Chondrocyte (in vitro differentiated cells): Measurements from ENCODE around the gene FOXE3. TPM values are rescaled to one million over a fixed set of nuclear protein-coding genes. Genes with fewer than 3 reads are reported as not detected.

ENCODE experiments used
- DNase-seq: peaks from one replicate; pipeline ENCODE4 v3.0.0; 2021; ENCODE audit warnings: mixed read lengths, low spot score
- H3K27ac Mint-ChIP-seq: one replicate; pipeline ENCODE4 v1.8.0; 2021; ENCODE audit warnings: mild to moderate bottlenecking, moderate library complexity, mixed read lengths; ENCODE audit not compliant: unreplicated experiment
- H3K27me3 Mint-ChIP-seq: 2 replicates; pipeline ENCODE4 v1.8.0; 2021; ENCODE audit warnings: low read depth, mixed read lengths
- H3K36me3 Mint-ChIP-seq: 2 replicates; pipeline ENCODE4 v1.8.0; 2021; ENCODE audit warnings: low read depth, mixed read lengths
- H3K4me1 Mint-ChIP-seq: 2 replicates; pipeline ENCODE4 v1.8.0; 2021; ENCODE audit warnings: low read depth, mild to moderate bottlenecking, mixed read lengths
- H3K4me3 Mint-ChIP-seq: one replicate; pipeline ENCODE4 v1.8.0; 2021; ENCODE audit warnings: mild to moderate bottlenecking, moderate library complexity, mixed read lengths; ENCODE audit not compliant: unreplicated experiment
- H3K9me3 Mint-ChIP-seq: 2 replicates; pipeline ENCODE4 v1.8.0; 2021; ENCODE audit warnings: low read depth, mixed read lengths
- total RNA-seq: library from RNA; stranded (reverse); gene quantifications from 3 replicates; pipeline ENCODE4 v1.2.1, GENCODE V29; 2021
- TF ChIP-seq, protein P1 (sequence below): fragments of 200-600 bp; sonication (generic); IDR thresholded peaks from 2 replicates; pipeline ENCODE4 v1.5.0; 2021; ENCODE audit warnings: antibody characterized with exemption, mild to moderate bottlenecking, moderate library complexity

FOXE3 gene
- total RNA-seq, 1 donor from 2014 or later, result not detected

DNA sequence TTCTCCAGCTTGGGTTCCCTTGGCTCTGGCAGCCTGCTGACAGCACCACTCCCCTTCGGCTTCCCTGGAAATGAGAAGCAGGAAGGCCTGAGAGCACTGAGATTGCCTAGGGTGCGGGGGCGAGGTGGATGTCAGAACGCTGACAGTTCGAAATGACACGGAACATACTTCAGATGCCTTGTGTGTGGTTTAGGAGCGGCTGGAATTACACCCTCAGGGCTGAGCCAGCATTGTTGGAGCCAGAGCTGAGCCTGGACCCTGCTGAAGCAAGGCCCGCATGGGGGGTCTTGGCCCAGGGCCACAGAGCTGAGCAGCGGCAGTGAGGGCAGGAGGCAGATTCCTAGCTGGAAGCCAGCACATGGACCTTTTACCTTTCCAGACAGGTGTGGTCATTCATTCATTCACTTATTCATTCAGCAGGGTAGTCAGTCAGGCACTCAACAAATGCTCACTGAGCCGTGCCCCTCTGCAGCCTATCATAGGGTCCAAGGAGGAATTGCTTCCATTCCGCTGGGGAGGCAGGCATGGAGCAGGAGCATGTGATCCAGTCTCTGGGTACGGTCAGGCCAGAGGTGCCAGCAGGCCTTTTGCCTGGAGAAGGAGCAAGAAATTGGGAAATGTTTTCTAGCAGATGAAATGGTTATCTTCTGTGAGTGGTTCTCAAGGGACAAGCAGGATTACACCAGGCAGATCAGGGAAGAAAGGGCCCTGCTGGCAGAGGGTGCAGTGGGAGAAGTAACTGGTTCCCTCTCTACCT lies 6.6 kb upstream of the FOXE3 start:
- TF ChIP-seq, protein P1, sequence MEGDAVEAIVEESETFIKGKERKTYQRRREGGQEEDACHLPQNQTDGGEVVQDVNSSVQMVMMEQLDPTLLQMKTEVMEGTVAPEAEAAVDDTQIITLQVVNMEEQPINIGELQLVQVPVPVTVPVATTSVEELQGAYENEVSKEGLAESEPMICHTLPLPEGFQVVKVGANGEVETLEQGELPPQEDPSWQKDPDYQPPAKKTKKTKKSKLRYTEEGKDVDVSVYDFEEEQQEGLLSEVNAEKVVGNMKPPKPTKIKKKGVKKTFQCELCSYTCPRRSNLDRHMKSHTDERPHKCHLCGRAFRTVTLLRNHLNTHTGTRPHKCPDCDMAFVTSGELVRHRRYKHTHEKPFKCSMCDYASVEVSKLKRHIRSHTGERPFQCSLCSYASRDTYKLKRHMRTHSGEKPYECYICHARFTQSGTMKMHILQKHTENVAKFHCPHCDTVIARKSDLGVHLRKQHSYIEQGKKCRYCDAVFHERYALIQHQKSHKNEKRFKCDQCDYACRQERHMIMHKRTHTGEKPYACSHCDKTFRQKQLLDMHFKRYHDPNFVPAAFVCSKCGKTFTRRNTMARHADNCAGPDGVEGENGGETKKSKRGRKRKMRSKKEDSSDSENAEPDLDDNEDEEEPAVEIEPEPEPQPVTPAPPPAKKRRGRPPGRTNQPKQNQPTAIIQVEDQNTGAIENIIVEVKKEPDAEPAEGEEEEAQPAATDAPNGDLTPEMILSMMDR, result no peak
- no peak overlapping the region for H3K4me3 Mint-ChIP-seq
- H3K36me3 Mint-ChIP-seq, result no peaks in the 10 kb centered on the region
- no peak for DNase-seq
- no peaks in the 10 kb centered on the region for H3K9me3 Mint-ChIP-seq
- H3K27me3 Mint-ChIP-seq, result no peaks in the 10 kb centered on the region
- peaks cover 48% of the 10 kb centered on the region for H3K4me1 Mint-ChIP-seq
- H3K27ac Mint-ChIP-seq, result peak overlapping the region; percentile 83

DNA sequence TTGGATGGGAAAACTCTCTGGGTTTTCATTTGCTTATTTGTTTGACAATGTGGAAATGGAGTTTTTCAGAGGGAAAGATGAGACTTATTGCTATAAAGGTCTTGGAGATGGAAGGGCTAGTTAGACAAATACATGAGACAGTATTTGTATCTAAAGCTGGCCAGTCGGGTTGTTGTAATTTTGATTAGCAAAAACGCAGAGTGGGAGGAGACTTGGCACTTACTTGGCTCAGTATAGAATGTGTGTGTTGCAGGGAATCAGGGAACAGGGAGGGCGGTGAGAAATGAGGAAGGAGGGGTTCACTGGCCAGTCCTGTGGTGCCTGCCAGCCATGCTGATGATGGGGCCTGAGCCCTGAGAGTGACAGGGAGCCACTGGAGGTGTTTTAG lies 6.0 kb upstream of the FOXE3 start:
- Mint-ChIP-seq H3K27me3 (no peaks in the 10 kb centered on the region), H3K9me3 (no peaks in the 10 kb centered on the region)
- no peak for DNase-seq

DNA sequence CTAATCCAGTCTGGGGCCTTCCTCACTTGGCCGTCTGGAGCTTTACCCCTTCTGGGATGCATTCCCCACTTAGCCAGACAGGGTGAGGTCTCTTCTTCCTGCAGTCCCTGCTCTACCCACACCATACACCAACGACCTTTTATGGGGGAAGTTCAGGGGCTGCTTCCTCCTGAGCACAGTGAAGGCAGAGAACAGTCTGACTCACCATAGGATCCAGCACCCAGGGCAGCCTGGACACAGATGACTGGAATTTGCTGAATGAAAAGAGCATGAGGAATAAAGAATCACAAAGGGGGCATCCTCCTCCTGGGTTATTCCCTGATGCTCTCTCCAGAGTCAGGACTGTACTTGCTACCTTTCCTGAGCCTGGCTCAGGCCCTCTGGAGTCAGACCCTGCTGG lies 4.6 kb upstream of the FOXE3 start:
- peaks cover 52% of the 10 kb centered on the region for H3K4me1 Mint-ChIP-seq

More for the DNA sequence above, 6.0 kb upstream of the FOXE3 start:
- TF ChIP-seq, protein P1, result no peak
- no peaks in the 10 kb centered on the region for H3K36me3 Mint-ChIP-seq
- H3K4me1 Mint-ChIP-seq, result peaks cover 48% of the 10 kb centered on the region
- no peak overlapping the region for H3K4me3 Mint-ChIP-seq
- peak overlapping the region; percentile 83 for H3K27ac Mint-ChIP-seq

DNA sequence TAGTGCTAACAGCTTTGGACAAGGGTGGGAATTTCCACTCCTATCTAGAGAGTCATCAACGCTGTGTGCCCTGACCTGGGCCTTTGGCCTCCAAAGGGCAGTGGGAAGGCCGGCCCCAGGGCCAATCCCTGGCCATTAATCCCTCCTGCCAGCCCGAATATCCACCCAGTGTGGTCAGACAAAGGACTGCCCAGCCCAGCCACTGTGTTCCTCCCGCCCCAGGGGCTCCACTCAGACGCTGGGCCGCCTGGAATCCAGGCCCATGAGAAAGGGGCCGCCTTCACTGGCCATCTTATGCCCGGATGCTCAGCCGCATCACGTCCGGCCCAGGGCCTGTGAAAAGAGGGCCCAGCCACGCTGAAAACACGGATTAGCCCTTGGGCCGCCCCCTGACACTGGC lies 3.6 kb upstream of the FOXE3 start:
- H3K36me3 Mint-ChIP-seq, result no peaks in the 10 kb centered on the region
- TF ChIP-seq, protein P1, result no peak
- DNase-seq, result no peak
- peaks cover 54% of the 10 kb centered on the region for H3K4me1 Mint-ChIP-seq
- H3K27ac Mint-ChIP-seq, result no peak overlapping the region
- no peaks in the 10 kb centered on the region for H3K9me3 Mint-ChIP-seq
- H3K4me3 Mint-ChIP-seq, result no peak overlapping the region
- H3K27me3 Mint-ChIP-seq, result peaks cover 7% of the 10 kb centered on the region

More for the DNA sequence above, 4.6 kb upstream of the FOXE3 start:
- no peak for DNase-seq
- TF ChIP-seq, protein P1, result no peak
- no peaks in the 10 kb centered on the region for H3K9me3 Mint-ChIP-seq
- no peak overlapping the region for H3K4me3 Mint-ChIP-seq
- H3K36me3 Mint-ChIP-seq, result no peaks in the 10 kb centered on the region
- no peak overlapping the region for H3K27ac Mint-ChIP-seq
- peaks cover 3% of the 10 kb centered on the region for H3K27me3 Mint-ChIP-seq

DNA sequence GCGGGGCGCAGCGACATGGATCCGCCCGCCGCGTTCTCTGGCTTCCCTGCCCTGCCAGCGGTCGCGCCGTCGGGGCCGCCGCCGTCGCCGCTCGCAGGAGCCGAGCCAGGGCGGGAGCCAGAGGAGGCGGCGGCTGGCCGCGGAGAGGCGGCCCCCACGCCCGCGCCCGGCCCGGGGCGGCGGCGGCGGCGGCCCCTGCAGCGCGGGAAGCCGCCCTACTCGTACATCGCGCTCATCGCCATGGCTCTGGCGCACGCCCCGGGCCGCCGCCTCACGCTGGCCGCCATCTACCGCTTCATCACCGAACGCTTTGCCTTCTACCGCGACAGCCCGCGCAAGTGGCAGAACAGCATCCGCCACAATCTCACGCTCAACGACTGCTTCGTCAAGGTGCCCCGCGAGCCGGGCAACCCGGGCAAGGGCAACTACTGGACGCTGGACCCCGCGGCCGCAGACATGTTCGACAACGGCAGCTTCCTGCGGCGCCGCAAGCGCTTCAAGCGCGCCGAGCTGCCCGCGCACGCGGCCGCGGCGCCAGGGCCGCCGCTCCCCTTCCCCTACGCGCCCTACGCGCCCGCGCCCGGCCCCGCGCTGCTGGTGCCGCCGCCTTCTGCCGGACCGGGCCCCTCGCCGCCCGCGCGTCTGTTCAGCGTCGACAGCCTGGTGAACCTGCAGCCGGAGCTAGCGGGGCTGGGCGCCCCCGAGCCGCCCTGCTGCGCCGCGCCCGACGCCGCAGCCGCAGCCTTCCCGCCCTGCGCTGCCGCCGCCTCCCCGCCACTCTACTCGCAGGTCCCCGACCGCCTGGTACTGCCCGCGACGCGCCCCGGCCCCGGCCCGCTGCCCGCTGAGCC lies 459 bp downstream of the FOXE3 start:
- no peak overlapping the region for H3K27ac Mint-ChIP-seq
- TF ChIP-seq, protein P1, result no peak
- DNase-seq, result no peak
- peak overlapping the region; percentile 75 for H3K4me3 Mint-ChIP-seq
- H3K27me3 Mint-ChIP-seq, result peaks cover 14% of the 10 kb centered on the region
- H3K9me3 Mint-ChIP-seq, result no peaks in the 10 kb centered on the region
- no peaks in the 10 kb centered on the region for H3K36me3 Mint-ChIP-seq
- H3K4me1 Mint-ChIP-seq, result peaks cover 16% of the 10 kb centered on the region
